IMR-90 (cell line): ENCODE measurements around the gene PRPS2. TPM values are rescaled to one million over a fixed set of nuclear protein-coding genes. Genes with fewer than 3 reads are reported as not detected.
A peak's percentile ranks its signal among the peaks of the same experiment; 100 is the strongest.

Experiments used
- ATAC-seq: fragments of 200-7000 bp; cut with Tn5 transposase; 2 replicates; pipeline ENCODE4 v1.9.1; 2020; ENCODE audit warnings: low read depth, mild to moderate bottlenecking, moderate library complexity
- BruUV-seq: library from RNA; stranded (reverse); fragments of 400-500 nt; replicated peaks from 2 replicates; lab custom pipeline; 2021; lab: Mats Ljungman, UMichigan
- CTCF ChIA-PET: fragments of 300-600 bp; formaldehyde crosslinking; extraction: SDS; loops from one replicate; lab custom pipeline; 2021; ENCODE audit warnings: antibody characterized with exemption; lab: Yijun Ruan, JAX
- POLR2A ChIA-PET: fragments of 300-600 bp; sonication (Branson Sonifier 250); formaldehyde crosslinking; loops from one replicate; lab custom pipeline; 2022; ENCODE audit warnings: antibody characterized with exemption; ENCODE audit not compliant: unreplicated experiment; lab: Charles Lee
- DNase-seq: peaks from one replicate; pipeline ENCODE4 v3.0.0; 2013
- H2AFZ ChIP-seq: replicated peaks from 2 replicates; pipeline ENCODE3; 2013; ENCODE audit warnings: low read length, mild to moderate bottlenecking; ENCODE audit not compliant: poor library complexity
- H2AK5ac ChIP-seq: 2 replicates; pipeline ENCODE4 v1.6.1; 2013; ENCODE audit warnings: low read depth, low read length, inconsistent platforms
- H2AK9ac ChIP-seq: replicated peaks from 2 replicates; pipeline ENCODE3; 2013; ENCODE audit warnings: mild to moderate bottlenecking, low read depth, low read length, moderate library complexity; ENCODE audit not compliant: poor library complexity
- H2BK120ac ChIP-seq: 2 replicates; pipeline ENCODE4 v1.6.1; 2013; ENCODE audit warnings: low read depth, low read length, inconsistent platforms
- H2BK15ac ChIP-seq: 3 replicates; pipeline ENCODE4 v1.6.1; 2013; ENCODE audit warnings: low read depth, low read length, inconsistent platforms
- H2BK20ac ChIP-seq: 2 replicates; pipeline ENCODE4 v1.6.1; 2013; ENCODE audit warnings: low read depth, mild to moderate bottlenecking, inconsistent platforms, low read length, moderate library complexity
- H2BK5ac ChIP-seq: 2 replicates; pipeline ENCODE4 v1.6.1; 2013; ENCODE audit warnings: mild to moderate bottlenecking, low read depth, low read length, inconsistent platforms; ENCODE audit not compliant: poor library complexity, severe bottlenecking
- H3K14ac ChIP-seq: replicated peaks from 2 replicates; pipeline ENCODE4 v1.6.1; 2013; ENCODE audit warnings: low read depth, low read length, inconsistent platforms
- H3K18ac ChIP-seq: 2 replicates; pipeline ENCODE4 v1.6.1; 2013; ENCODE audit warnings: low read depth, low read length, control low read depth
- H3K23ac ChIP-seq: 2 replicates; pipeline ENCODE4 v1.6.1; 2013; ENCODE audit warnings: low read depth, low read length, inconsistent platforms
- H3K27ac ChIP-seq: 2 replicates; pipeline ENCODE4 v1.5.1; 2013; ENCODE audit warnings: mild to moderate bottlenecking, control low read depth, low read length; ENCODE audit not compliant: insufficient read depth
- H3K27me3 ChIP-seq: 2 replicates; pipeline ENCODE4 v1.6.1; 2013; ENCODE audit warnings: low read length; ENCODE audit not compliant: control insufficient read depth, insufficient read depth
- H3K36me3 ChIP-seq: 2 replicates; pipeline ENCODE4 v1.6.1; 2013; ENCODE audit warnings: low read length, mixed read lengths; ENCODE audit not compliant: control insufficient read depth, insufficient read depth
- H3K4ac ChIP-seq: 2 replicates; pipeline ENCODE4 v1.6.1; 2013; ENCODE audit warnings: low read depth, low read length, inconsistent platforms
- H3K4me1 ChIP-seq: 2 replicates; pipeline ENCODE4 v1.6.1; 2013; ENCODE audit warnings: low read length, mixed read lengths; ENCODE audit not compliant: control insufficient read depth, insufficient read depth
- H3K4me2 ChIP-seq: 2 replicates; pipeline ENCODE4 v1.6.1; 2013; ENCODE audit warnings: low read depth, mild to moderate bottlenecking, control low read depth, low read length, moderate library complexity
- H3K4me3 ChIP-seq: 2 replicates; pipeline ENCODE4 v1.5.1; 2013; ENCODE audit warnings: low read depth, mild to moderate bottlenecking, control low read depth, low read length, moderate library complexity; ENCODE audit not compliant: insufficient read depth
- H3K56ac ChIP-seq: 2 replicates; pipeline ENCODE4 v1.6.1; 2013; ENCODE audit warnings: low read length, inconsistent platforms; ENCODE audit not compliant: insufficient read depth; ENCODE audit errors: extremely low read depth
- H3K79me1 ChIP-seq, 2 experiments: 2 replicates each; pipeline ENCODE4 v1.6.1; 2013; ENCODE audit warnings: low read length in 2 of 2, inconsistent platforms in 1 of 2, low read depth in 1 of 2
- H3K9ac ChIP-seq: 2 replicates; pipeline ENCODE4 v1.6.1; 2013; ENCODE audit warnings: low read depth, low read length, control low read depth
- H3K9me1 ChIP-seq: 2 replicates; pipeline ENCODE4 v1.6.1; 2013; ENCODE audit warnings: low read length, inconsistent platforms; ENCODE audit not compliant: insufficient read depth
- H3K9me3 ChIP-seq: 2 replicates; pipeline ENCODE4 v1.6.1; 2013; ENCODE audit warnings: low read length; ENCODE audit not compliant: control insufficient read depth, insufficient read depth
- H4K20me1 ChIP-seq: 2 replicates; pipeline ENCODE4 v1.6.1; 2013; ENCODE audit warnings: low read length, inconsistent platforms; ENCODE audit not compliant: insufficient read depth
- H4K5ac ChIP-seq: 2 replicates; pipeline ENCODE4 v1.6.1; 2013; ENCODE audit warnings: mild to moderate bottlenecking, low read depth, low read length, control low read depth
- H4K8ac ChIP-seq, 2 experiments: 2 replicates each; pipeline ENCODE4 v1.6.1; 2013; ENCODE audit warnings: low read depth in 2 of 2, low read length in 2 of 2, control low read depth in 1 of 2, inconsistent platforms in 1 of 2
- H4K91ac ChIP-seq: 2 replicates; pipeline ENCODE4 v1.6.1; 2013; ENCODE audit warnings: low read depth, low read length, inconsistent platforms; ENCODE audit not compliant: insufficient read depth
- CEBPB ChIP-seq: IDR thresholded peaks from 2 replicates; pipeline ENCODE4 v1.6.1; 2012; ENCODE audit warnings: low read depth, low read length, improper control_type of control experiment
- CTCF ChIP-seq: conservative IDR thresholded peaks from 2 replicates; pipeline ENCODE4 v1.5.1; 2012; ENCODE audit warnings: mild to moderate bottlenecking, low read depth, low read length, improper control_type of control experiment
- MXI1 ChIP-seq: IDR thresholded peaks from 2 replicates; pipeline ENCODE4 v1.6.1; 2012; ENCODE audit warnings: low read depth, mild to moderate bottlenecking, low read length, moderate library complexity, borderline replicate concordance
- NFE2L2 ChIP-seq: fragments of 150-350 bp; IDR thresholded peaks from 2 replicates; pipeline ENCODE4 v1.6.1; 2016; ENCODE audit warnings: low read depth, mild to moderate bottlenecking, low read length
- USF2 ChIP-seq: fragments of 150-350 bp; IDR thresholded peaks from 2 replicates; pipeline ENCODE4 v1.6.1; 2017; ENCODE audit warnings: mild to moderate bottlenecking, antibody characterized with exemption, low read length, low read depth
- WGBS, 2 experiments: methylation state at CpG; one replicate each; pipeline versions ENCODE4 v1.1.5 to v1.1.7; 2013; ENCODE audit warnings: missing lambda C conversion rate in 2 of 2; ENCODE audit not compliant: insufficient read length in 1 of 2; ENCODE audit errors: extremely low coverage in 2 of 2; 5-methylcytosine and 5-hydroxymethylcytosine counted together
- dilution Hi-C: fragments of 300-500 bp; cut with HindIII; formaldehyde crosslinking; loops from one replicate; pipeline ENCODE4 v1.14.3; 2018; ENCODE audit warnings: low sequenced_read_pairs; ENCODE audit not compliant: unreplicated experiment
- in situ Hi-C: fragments of 300-500 bp; cut with MboI; formaldehyde crosslinking; loops from 3 replicates; pipeline ENCODE4 v1.14.3; 2019; ENCODE audit warnings: low sequenced_read_pairs, inconsistent platforms, mixed read lengths
- intact Hi-C: fragments of 100-400 bp; cut with micrococcal nuclease; formaldehyde crosslinking; loops from 2 replicates; pipeline ENCODE4 v1.10.0; 2022
- polyA plus RNA-seq, 3 experiments: library from polyadenylated mRNA; depleted of rRNA; stranded (reverse); fragments of >200 nt; gene quantifications; 2 replicates each; pipeline ENCODE4 v1.2.3, GENCODE V29; 2012; ENCODE audit warnings: low replicate concordance in 1 of 3
- total RNA-seq: library from RNA; depleted of rRNA; stranded (reverse); fragments of >200 nt; gene quantifications from 2 replicates; pipeline ENCODE4 v1.2.3, GENCODE V29; 2012

Gene PRPS2
- total and polyA plus RNA-seq, 2 of the 4 experiments (the other 2 are of a cell fraction): 20.4 to 48.0 TPM

GRCh38 chrX:12798601-12799000, 7.4 kb downstream of the PRPS2 start:
- H3K14ac ChIP-seq: no peak overlapping the region
- H4K8ac ChIP-seq: no peak overlapping the region
- intact Hi-C loops (no loop called here), in situ Hi-C loops (no loop called here), dilution Hi-C loops (no loop called here)
- no peak overlapping the region for H3K23ac ChIP-seq
- peaks cover 5% of the 10 kb centered on the region; the same call in 1 of the 2 replicates for H3K9me3 ChIP-seq
- H2BK120ac ChIP-seq: no peak overlapping the region
- no peak for TF ChIP-seq CTCF
- TF ChIP-seq MXI1: 0 out of 2 replicates have a peak, but pooled peaks have one; percentile 18
- TF ChIP-seq CEBPB: no peak
- no peak for TF ChIP-seq NFE2L2
- no peak for TF ChIP-seq USF2
- WGBS, 2 experiments: no CpG with 5 or more reads among the region's 3 CpGs
- H3K36me3 ChIP-seq: no peaks in the 10 kb centered on the region; the same call in 1 of the 2 replicates
- no peaks in the 10 kb centered on the region for H3K9me1 ChIP-seq
- H2AFZ ChIP-seq: peak overlapping the region; percentile 26
- BruUV-seq: no TSS peak
- no peak overlapping the region for H3K56ac ChIP-seq
- no peaks in the 10 kb centered on the region for H3K27me3 ChIP-seq
- peaks cover 5 to 11% of the 10 kb centered on the region in 2 experiments; a peak in 2 of 4 replicates for H3K79me1 ChIP-seq
- no peak overlapping the region for H3K18ac ChIP-seq
- peak overlapping the region; percentile 5; the same call in 1 of the 2 replicates for H4K91ac ChIP-seq
- CTCF ChIA-PET: no interaction called here
- H3K27ac ChIP-seq: no peak overlapping the region
- no peak overlapping the region for H3K9ac ChIP-seq
- H2AK5ac ChIP-seq: no peak overlapping the region
- peak; percentile 79 for DNase-seq
- POLR2A ChIA-PET: no interaction called here
- H4K20me1 ChIP-seq: no peaks in the 10 kb centered on the region
- H3K4me1 ChIP-seq: no peaks in the 10 kb centered on the region; the same call in 1 of the 2 replicates
- H3K4me3 ChIP-seq: no peak overlapping the region
- H3K4ac ChIP-seq: no peak overlapping the region
- H2BK5ac ChIP-seq: no peak overlapping the region
- H2BK15ac ChIP-seq: no peak overlapping the region
- no peak overlapping the region for H4K5ac ChIP-seq
- H2BK20ac ChIP-seq: no peak overlapping the region
- H2AK9ac ChIP-seq: no peak overlapping the region
- peak; percentile 93 for ATAC-seq
- no peak overlapping the region for H3K4me2 ChIP-seq
